Endothelial cell of umbilical vein (primary cell): ENCODE results near the gene DUSP18. TPM values are rescaled to one million over a fixed set of nuclear protein-coding genes. Genes with fewer than 3 reads are reported as not detected.

Source experiments
- BruUV-seq: library from RNA; stranded (reverse); fragments of 400-500 nt; replicated peaks from 2 replicates; lab custom pipeline; 2021; lab: Mats Ljungman, UMichigan
- CTCF ChIA-PET: fragments of 300-600, 350-600 bp; sonication (Branson Sonifier 250); formaldehyde crosslinking; loops from one replicate; lab custom pipeline; 2021; ENCODE audit warnings: antibody characterized with exemption, inconsistent platforms; lab: Charles Lee
- POLR2A ChIA-PET: fragments of 300-600, 350-600 bp; sonication (Branson Sonifier 250); formaldehyde crosslinking; loops from one replicate; lab custom pipeline; 2021; ENCODE audit warnings: antibody characterized with exemption, inconsistent platforms; lab: Charles Lee
- DNase-seq: peaks from one replicate; pipeline ENCODE4 v3.0.0-alpha.2; 2011; ENCODE audit warnings: low read depth, low spot score
- FAIRE-seq: peaks from 2 replicates; lab custom pipeline; 2011; peaks lifted over from hg19 to GRCh38; lab: Jason Lieb, UNC
- H2AFZ ChIP-seq: 2 replicates; pipeline ENCODE4 v1.6.0; 2012; ENCODE audit warnings: low read depth, low read length, control low read depth, inconsistent platforms
- H3K27ac ChIP-seq: 2 replicates; pipeline ENCODE4 v1.5.1; 2011; ENCODE audit warnings: low read depth, mild to moderate bottlenecking, control low read depth, low read length, moderate library complexity; ENCODE audit not compliant: insufficient read depth
- H3K27me3 ChIP-seq, 2 experiments: 2 replicates each; pipeline versions ENCODE4 v1.6.0 to v1.6.1; 2011; ENCODE audit warnings: low read length in 2 of 2, mixed read lengths in 1 of 2; ENCODE audit not compliant: control insufficient read depth in 2 of 2, insufficient read depth in 2 of 2
- H3K36me3 ChIP-seq, 2 experiments: 2 replicates in 1 of 2; 3 replicates in 1 of 2; pipeline ENCODE4 v1.5.1; 2011; ENCODE audit warnings: low read length in 2 of 2, mild to moderate bottlenecking in 1 of 2, moderate library complexity in 1 of 2; ENCODE audit not compliant: control insufficient read depth in 2 of 2, insufficient read depth in 2 of 2; ENCODE audit errors: extremely low read depth in 1 of 2
- H3K4me1 ChIP-seq: 3 replicates; pipeline ENCODE4 v1.5.1; 2011; ENCODE audit warnings: mild to moderate bottlenecking, low read length; ENCODE audit not compliant: control insufficient read depth, insufficient read depth; ENCODE audit errors: extremely low read depth
- H3K4me2 ChIP-seq: 2 replicates; pipeline ENCODE4 v1.6.1; 2011; ENCODE audit warnings: low read length, control low read depth, mixed read lengths; ENCODE audit not compliant: insufficient read depth
- H3K4me3 ChIP-seq, 3 experiments: fragments of 200-600 bp in 1 of 3; sonication (generic), shearing (Covaris generic) in 1 of 3; replicated peaks in 1 of 3; 2 replicates each; pipeline ENCODE4 v1.5.1; 2011 to 2016; ENCODE audit warnings: control low read depth in 3 of 3, low read length in 3 of 3, mild to moderate bottlenecking in 2 of 3, inconsistent platforms in 1 of 3, low read depth in 1 of 3, moderate library complexity in 1 of 3; ENCODE audit not compliant: insufficient read depth in 1 of 3
- H3K79me2 ChIP-seq: 2 replicates; pipeline ENCODE4 v1.6.0; 2012; ENCODE audit warnings: low read length, inconsistent platforms; ENCODE audit not compliant: control insufficient read depth, insufficient read depth
- H3K9ac ChIP-seq: replicated peaks from 2 replicates; pipeline ENCODE3; 2011; ENCODE audit warnings: low read length, control low read depth; ENCODE audit not compliant: insufficient read depth; ENCODE audit errors: extremely low read depth
- H3K9me1 ChIP-seq: replicated peaks from 3 replicates; pipeline ENCODE4 v1.6.0; 2011; ENCODE audit warnings: mild to moderate bottlenecking, low read length; ENCODE audit not compliant: control insufficient read depth, insufficient read depth; ENCODE audit errors: extremely low read depth
- H3K9me3 ChIP-seq: replicated peaks from 2 replicates; pipeline ENCODE4 v1.5.1; 2012; ENCODE audit warnings: low read length, inconsistent platforms; ENCODE audit not compliant: control insufficient read depth, insufficient read depth
- H4K20me1 ChIP-seq: replicated peaks from 2 replicates; pipeline ENCODE3; 2011; ENCODE audit warnings: mild to moderate bottlenecking, low read length; ENCODE audit not compliant: control insufficient read depth, insufficient read depth; ENCODE audit errors: extremely low read depth
- EZH2 ChIP-seq: IDR thresholded peaks from 2 replicates; pipeline ENCODE4 v1.6.1; 2012; ENCODE audit warnings: borderline replicate concordance, low read depth, mild to moderate bottlenecking, moderate library complexity, low read length, inconsistent platforms; ENCODE audit not compliant: severe bottlenecking
- FOS ChIP-seq: IDR thresholded peaks from 2 replicates; pipeline ENCODE4 v1.6.1; 2011; ENCODE audit warnings: mild to moderate bottlenecking, low read length, moderate library complexity, borderline replicate concordance; ENCODE audit not compliant: insufficient read depth
- GATA2 ChIP-seq: IDR thresholded peaks from 2 replicates; pipeline ENCODE4 v1.7.0; 2011; ENCODE audit warnings: low read depth, mild to moderate bottlenecking, moderate library complexity, mixed read lengths, low read length; ENCODE audit not compliant: insufficient read length, insufficient read depth
- JUN ChIP-seq: IDR thresholded peaks from 2 replicates; pipeline ENCODE4 v1.6.1; 2011; ENCODE audit warnings: borderline replicate concordance, low read depth; ENCODE audit not compliant: insufficient read length, insufficient read depth
- MYC ChIP-seq: IDR thresholded peaks from one replicate; pipeline ENCODE4 v1.6.1; 2011; ENCODE audit warnings: mild to moderate bottlenecking, low read depth, low read length
- POLR2A ChIP-seq: IDR thresholded peaks from 2 replicates; pipeline ENCODE4 v1.6.1; 2012; ENCODE audit warnings: low read depth, mild to moderate bottlenecking, control low read depth, low read length
- POLR2AphosphoS5 ChIP-seq: IDR thresholded peaks from 2 replicates; pipeline ENCODE4 v1.6.1; 2012; ENCODE audit warnings: low read depth, mild to moderate bottlenecking, control low read depth, low read length, moderate library complexity; ENCODE audit not compliant: insufficient read depth
- dilution Hi-C: fragments of 300-500 bp; cut with MboI; formaldehyde crosslinking; loops from one replicate; pipeline ENCODE4 v1.15.0; 2019; ENCODE audit warnings: low sequenced_read_pairs; ENCODE audit not compliant: extremely low pct_ligation_motif_present
- intact Hi-C: fragments of 100-400 bp; cut with micrococcal nuclease; formaldehyde crosslinking; loops from one replicate; pipeline ENCODE4 v1.10.0; 2022
- polyA plus RNA-seq, 4 experiments: library from polyadenylated mRNA; depleted of rRNA in 3 of 4; stranded (reverse) in 3 of 4; unstranded in 1 of 4; fragments of >200 nt; gene quantifications; 2 replicates each; pipeline versions ENCODE4 v1.2.1 to v1.2.3, GENCODE V29; 2011 to 2012; ENCODE audit warnings: missing spikeins in 1 of 4
- total RNA-seq: library from RNA; stranded (reverse); gene quantifications from 2 replicates; pipeline ENCODE4 v1.2.3, GENCODE V29; 2021
- TF ChIP-seq, protein P1 (sequence below): IDR thresholded peaks from 2 replicates; pipeline ENCODE4 v1.6.1; 2011; ENCODE audit not compliant: insufficient read depth, insufficient read length
- TF ChIP-seq, protein P2 (sequence below), 2 donors: IDR thresholded peaks; 1 replicate in 1 of 2; 2 replicates in 1 of 2; pipeline ENCODE4 v1.5.1; 2011; ENCODE audit warnings: low read length in 2 of 2, mild to moderate bottlenecking in 2 of 2, moderate library complexity in 2 of 2, control low read depth in 1 of 2, inconsistent platforms in 1 of 2, low read depth in 1 of 2; ENCODE audit not compliant: insufficient read depth in 1 of 2; ENCODE audit errors: extremely low read depth in 1 of 2

The DUSP18 gene
- total and polyA plus RNA-seq, 2 donors (not counting 3 experiments of a cell fraction or from before 2014, with no cell fraction given) = 18.3 to 30.1 TPM

DNA sequence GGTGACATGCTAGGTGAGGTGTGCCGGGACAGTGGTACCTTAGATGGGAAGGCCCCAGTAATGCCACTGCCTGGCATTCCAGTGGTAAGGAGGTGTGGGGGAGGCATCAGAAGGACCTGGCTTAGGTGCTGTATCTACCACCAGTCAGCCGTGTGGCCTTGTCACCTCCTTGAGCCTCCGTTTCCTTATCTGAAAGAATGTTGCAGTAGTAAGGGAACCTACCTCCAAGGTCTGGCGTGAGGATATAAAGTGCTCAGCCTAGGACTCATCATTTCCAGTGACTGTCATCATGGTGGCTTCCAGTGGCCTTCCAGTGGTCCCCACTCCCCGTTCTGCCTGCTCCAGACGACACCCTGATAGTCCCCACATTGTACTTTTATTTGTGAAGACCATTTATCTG is 6.8 kb upstream of the DUSP18 start:
- H3K4me3 ChIP-seq = no peak overlapping the region
- dilution Hi-C loops = no loop called here
- FAIRE-seq = no peak
- no peak overlapping the region for H2AFZ ChIP-seq
- H3K4me2 ChIP-seq = no peak overlapping the region
- H3K4me1 ChIP-seq = peaks cover 7% of the 10 kb centered on the region
- H3K79me2 ChIP-seq = no peaks in the 10 kb centered on the region
- TF ChIP-seq, protein P1, sequence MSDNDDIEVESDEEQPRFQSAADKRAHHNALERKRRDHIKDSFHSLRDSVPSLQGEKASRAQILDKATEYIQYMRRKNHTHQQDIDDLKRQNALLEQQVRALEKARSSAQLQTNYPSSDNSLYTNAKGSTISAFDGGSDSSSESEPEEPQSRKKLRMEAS = no peak
- TF ChIP-seq, protein P2, sequence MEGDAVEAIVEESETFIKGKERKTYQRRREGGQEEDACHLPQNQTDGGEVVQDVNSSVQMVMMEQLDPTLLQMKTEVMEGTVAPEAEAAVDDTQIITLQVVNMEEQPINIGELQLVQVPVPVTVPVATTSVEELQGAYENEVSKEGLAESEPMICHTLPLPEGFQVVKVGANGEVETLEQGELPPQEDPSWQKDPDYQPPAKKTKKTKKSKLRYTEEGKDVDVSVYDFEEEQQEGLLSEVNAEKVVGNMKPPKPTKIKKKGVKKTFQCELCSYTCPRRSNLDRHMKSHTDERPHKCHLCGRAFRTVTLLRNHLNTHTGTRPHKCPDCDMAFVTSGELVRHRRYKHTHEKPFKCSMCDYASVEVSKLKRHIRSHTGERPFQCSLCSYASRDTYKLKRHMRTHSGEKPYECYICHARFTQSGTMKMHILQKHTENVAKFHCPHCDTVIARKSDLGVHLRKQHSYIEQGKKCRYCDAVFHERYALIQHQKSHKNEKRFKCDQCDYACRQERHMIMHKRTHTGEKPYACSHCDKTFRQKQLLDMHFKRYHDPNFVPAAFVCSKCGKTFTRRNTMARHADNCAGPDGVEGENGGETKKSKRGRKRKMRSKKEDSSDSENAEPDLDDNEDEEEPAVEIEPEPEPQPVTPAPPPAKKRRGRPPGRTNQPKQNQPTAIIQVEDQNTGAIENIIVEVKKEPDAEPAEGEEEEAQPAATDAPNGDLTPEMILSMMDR (IDR thresholded peaks at IDR 0.05; ENCODE audit: extremely low read depth in 1 of 2, insufficient read depth in 1 of 2, low read depth in 1 of 2, low read length in 2 of 2) = no peak
- H3K9me1 ChIP-seq = no peaks in the 10 kb centered on the region
- no peak overlapping the region for H3K9ac ChIP-seq
- intact Hi-C loops = no loop called here
- H3K27ac ChIP-seq = no peak overlapping the region
- DNase-seq = no peak
- no peaks in the 10 kb centered on the region for H3K9me3 ChIP-seq
- no peaks in the 10 kb centered on the region for H3K27me3 ChIP-seq
- BruUV-seq = no TSS peak
- H3K36me3 ChIP-seq = no peaks in the 10 kb centered on the region
- POLR2A ChIA-PET = no interaction called here
- H4K20me1 ChIP-seq = no peaks in the 10 kb centered on the region
- CTCF ChIA-PET = interaction anchor here (1.5 to 1.6 kb wide), 2 partner anchors 40 to 80 kb away, joined by 4 to 6 read pairs; no protein-coding TSS in a partner anchor

DNA sequence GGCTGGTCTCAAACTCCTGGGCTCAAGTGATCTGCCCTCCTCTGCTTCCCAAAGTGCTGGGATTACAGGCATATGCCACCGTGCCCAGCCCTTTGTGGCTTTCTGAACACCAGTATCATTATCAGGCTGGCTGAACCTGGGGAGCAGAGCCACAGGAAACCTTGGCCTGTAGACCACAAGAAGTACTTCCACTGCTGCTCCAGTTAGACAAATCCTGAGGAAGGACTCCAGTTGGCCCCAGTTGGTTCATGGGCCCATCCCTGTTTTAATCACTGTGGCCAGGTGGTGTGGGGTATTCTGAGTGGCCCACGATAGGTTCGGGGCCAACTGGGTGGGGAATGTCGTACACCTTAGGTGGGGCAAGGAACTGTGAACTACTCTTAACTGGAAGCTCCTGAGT is 5.5 kb upstream of the DUSP18 start:
- Histone ChIP-seq H4K20me1 (no peaks in the 10 kb centered on the region), H3K36me3 (no peaks in the 10 kb centered on the region), H3K79me2 (no peaks in the 10 kb centered on the region), H3K4me2 (no peak overlapping the region), H3K27me3 (no peaks in the 10 kb centered on the region), H2AFZ (no peak overlapping the region), H3K9ac (no peak overlapping the region), H3K9me3 (no peaks in the 10 kb centered on the region), H3K4me3 (no peak overlapping the region), H3K9me1 (no peaks in the 10 kb centered on the region), H3K27ac (no peak overlapping the region), H3K4me1 (peaks cover 10% of the 10 kb centered on the region)
- dilution Hi-C loops (no loop called here), intact Hi-C loops (no loop called here)
- CTCF ChIA-PET = interaction anchor here (1.0 to 1.5 kb wide), 3 partner anchors 11 to 82 kb away, joined by 3 to 4 read pairs (median 4); no protein-coding TSS in a partner anchor
- POLR2A ChIA-PET = no interaction called here
- BruUV-seq = no TSS peak
- no peak for DNase-seq
- FAIRE-seq = no peak
- TF ChIP-seq, protein P2 (IDR thresholded peaks at IDR 0.05; ENCODE audit: extremely low read depth in 1 of 2, insufficient read depth in 1 of 2, low read depth in 1 of 2, low read length in 2 of 2) = no peak
- TF ChIP-seq, protein P1 = no peak
- TF ChIP-seq POLR2A = no peak
- no peak for TF ChIP-seq POLR2AphosphoS5
- TF ChIP-seq JUN = no peak
- TF ChIP-seq MYC = no peak
- TF ChIP-seq EZH2 = no peak
- no peak for TF ChIP-seq GATA2
- TF ChIP-seq FOS = no peak
